ENCODE data around the gene SEC11A.
A peak's percentile ranks its signal among the peaks of the same experiment; 100 is the strongest.
"Not testable (repeated sequence)": the region's sequence is repeated elsewhere in the genome, so short reads cannot be mapped to it uniquely, and the experiment has no call there.

Gene SEC11A

DNA sequence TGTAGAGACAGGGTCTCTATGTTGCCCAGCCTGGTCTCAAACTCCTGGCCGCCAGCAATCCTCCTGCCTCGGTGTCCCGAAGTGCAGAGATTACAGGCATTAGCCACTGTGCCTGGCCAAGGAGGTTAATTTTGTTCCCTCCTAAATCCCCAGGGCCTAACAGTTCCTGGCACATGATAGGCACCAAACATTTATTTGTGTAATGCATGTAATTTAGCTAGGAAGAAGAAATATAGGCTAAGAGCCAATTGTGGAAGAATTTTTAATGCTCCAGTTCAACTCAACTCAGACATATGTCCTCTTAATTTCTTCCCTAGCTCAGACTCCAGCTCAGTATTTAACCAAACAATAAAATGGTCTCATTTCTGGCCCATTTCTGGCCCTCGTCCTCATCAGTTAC, 24.8 kb upstream of the SEC11A start:
- FAIRE-seq: no peak
- no peak for DNase-seq (ENCODE audit: insufficient read length, low spot score)

DNA sequence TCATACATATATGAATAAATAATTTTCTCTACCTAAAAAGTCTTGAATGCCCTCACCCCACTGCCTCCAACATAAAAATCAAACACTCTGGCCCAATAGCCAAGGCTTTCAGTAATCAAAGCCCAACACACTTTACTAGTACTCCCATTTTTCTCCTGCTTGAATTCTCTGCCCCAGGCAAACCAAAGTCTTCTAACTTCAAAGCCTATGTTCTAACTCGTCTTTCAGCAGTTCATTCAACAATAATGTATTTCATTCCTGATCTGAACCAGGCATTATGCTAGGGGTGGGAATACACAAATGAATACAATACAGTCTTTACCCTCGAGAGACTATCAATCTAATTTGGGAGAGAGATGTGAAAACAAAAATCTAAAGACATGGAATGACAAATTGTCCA, 21.1 kb upstream of the SEC11A start:
- FAIRE-seq (no peak), DNase-seq (ENCODE audit: insufficient read length, low spot score) (no peak)

DNA sequence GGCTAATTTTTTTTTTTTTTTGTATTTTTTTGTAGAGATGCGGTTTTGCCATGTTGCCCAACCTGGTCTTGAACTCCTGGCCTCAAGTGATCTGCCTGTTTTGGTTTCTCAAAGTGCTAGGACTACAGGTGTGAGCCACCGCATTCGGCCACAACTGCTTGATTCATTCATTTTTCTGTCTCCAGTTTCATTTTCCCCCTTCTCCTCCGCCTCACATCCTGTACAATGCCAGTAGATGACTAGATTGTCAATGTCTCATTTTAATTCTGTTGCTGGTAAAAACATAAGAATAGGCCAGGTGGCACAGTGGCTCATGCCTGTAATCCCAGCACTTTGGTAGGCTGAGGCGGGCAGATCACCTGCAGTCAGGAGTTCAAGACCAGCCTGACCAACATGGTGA, 20.4 kb upstream of the SEC11A start:
- DNase-seq (ENCODE audit: insufficient read length, low spot score): peak; percentile 57
- FAIRE-seq: peak; percentile 92

DNA sequence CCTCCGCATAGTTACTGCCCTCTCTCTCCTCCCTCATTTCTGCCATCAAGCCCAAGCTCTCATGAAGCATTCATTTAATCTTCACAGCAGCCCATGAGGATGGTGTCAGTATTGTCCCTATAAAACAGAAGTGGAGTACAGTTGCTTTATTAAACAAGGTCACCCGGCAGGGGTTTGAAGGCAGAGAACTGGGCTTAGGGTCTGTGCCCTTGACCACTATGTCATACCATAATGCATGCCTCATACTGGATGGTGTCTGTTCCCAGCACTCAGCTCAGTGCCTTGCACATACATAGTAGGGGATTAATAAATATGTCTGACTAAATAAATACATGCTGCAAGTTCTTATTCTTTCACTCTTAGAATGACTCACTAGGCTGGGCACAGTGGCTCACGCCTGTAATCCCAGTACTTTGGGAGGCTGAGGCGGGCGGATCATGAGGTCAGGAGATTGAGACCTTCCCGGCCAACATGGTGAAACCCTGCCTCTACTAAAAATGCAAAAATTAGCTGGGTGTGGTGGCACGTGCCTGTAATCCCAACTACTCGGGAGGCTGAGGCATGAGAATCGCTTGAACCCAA, 19.6 kb upstream of the SEC11A start:
- FAIRE-seq: peak; percentile 39
- DNase-seq (ENCODE audit: insufficient read length, low spot score): not testable (repeated sequence)

DNA sequence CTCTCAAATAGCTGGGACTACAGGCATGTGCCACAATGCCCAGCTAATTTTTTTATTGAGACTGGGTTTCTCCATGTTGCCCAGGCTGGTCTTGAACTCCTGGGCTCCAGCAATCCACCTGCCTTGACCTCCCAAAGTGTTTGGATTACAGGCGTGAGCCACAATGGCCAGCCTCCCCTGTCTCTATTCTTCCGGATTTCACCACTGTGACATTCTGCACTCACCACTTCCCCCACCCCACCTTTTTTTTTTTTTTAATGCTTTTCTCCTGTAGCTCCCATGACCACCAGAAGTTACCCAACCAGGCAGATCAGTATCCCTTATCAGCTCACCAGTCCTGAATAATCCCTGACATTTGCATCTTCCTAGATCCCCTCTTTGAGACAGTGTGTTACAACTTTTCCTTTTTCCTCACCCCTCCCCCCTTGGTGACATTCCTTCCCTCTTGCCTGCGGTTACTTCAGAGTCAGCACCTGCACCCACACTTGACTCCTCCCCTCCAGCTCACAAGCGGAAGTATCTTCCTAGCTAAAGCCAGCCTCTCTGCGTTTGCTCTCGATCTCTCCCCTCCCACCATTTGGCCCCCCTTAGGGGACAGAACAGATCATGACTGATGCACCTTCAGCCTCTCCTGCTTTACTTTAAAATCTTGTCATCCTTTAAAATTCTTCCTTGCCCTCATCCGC, 19.0 kb upstream of the SEC11A start:
- DNase-seq (ENCODE audit: insufficient read length, low spot score) (peak; percentile 52), FAIRE-seq (peak; percentile 94)

DNA sequence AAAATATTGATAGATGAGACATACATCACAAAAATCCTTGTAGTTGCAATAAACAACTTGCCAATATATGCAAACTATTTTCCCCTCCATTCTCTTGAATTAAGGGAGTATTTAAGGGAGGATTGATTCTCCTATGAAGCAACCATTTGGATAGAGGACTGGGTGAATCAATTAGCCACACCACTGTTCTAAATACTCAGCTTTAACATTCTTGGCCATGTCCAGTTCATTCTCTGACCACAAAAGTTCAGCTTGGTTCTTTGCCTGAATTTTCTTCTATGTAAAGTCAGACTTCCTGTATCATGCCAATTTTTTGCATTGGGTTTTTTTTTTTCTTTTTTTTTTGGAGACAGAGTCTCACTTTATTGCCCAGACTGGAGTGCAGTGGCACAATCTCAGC, 15.8 kb upstream of the SEC11A start:
- DNase-seq (ENCODE audit: insufficient read length, low spot score): no peak
- no peak for FAIRE-seq

DNA sequence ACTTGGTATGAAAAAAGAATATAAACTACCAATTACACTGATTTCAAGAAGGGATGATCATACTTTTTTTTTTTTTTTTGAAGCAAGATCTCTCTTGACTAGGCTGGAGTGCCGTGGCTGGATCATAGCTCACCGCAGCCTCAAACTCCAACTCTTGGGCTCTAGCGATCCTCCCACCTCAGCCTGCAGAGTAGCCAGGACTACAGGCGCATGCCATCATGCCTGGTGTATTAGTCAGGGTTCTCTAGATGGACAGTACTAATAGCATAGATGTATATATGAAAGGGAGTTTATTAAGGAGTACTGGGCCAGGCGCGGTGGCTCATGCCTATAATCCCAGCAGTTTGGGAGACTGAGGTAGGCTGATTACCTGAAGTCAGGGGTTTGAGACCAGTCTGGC, 11.5 kb upstream of the SEC11A start:
- no peak for FAIRE-seq
- no peak for DNase-seq (ENCODE audit: insufficient read length, low spot score)

DNA sequence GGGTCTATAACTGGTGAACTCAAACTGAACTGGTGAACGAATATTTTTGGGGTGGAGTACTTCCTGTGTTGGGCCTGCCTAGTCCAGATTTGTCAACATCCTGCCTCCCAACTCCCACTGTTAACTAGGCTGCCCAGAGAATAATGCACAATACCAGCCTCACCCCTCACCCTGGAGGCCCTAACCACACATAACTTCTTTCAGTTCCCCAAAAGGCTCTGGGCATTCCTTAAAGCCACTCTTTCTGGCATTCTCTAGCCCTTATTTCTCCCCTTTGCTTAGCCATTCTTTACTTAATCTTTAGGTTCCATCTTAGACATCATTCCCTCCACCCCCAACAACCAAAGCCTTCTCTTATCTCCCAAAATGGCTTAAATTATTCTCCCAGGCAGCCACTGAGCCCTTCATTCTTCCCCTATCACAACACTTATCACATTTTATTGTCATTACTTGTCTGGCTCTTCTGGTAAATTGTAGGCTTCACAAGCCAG, 9.1 kb upstream of the SEC11A start:
- DNase-seq (ENCODE audit: insufficient read length, low spot score) (peak; percentile 23), FAIRE-seq (peak; percentile 71)

DNA sequence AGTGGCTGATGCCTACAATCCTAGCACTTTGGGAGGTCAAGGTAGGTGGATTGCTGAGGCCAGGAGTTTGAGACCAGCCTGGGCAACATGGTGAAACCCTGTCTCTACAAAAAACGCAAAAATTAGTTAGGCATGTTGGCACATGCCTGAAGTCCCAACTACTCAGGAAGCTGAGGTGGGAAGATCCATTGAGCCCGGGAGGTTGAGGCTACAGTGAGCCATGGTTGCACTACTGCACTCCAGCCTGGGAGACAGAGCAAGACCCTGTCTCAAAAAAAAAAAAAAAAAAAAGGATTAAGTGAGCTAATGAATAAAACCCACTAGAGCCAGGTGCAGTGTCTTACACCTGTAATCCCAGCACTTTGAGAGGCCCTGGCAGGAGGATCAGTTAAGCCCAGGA, 6.7 kb upstream of the SEC11A start:
- DNase-seq (ENCODE audit: insufficient read length, low spot score) (no peak), FAIRE-seq (no peak)

DNA sequence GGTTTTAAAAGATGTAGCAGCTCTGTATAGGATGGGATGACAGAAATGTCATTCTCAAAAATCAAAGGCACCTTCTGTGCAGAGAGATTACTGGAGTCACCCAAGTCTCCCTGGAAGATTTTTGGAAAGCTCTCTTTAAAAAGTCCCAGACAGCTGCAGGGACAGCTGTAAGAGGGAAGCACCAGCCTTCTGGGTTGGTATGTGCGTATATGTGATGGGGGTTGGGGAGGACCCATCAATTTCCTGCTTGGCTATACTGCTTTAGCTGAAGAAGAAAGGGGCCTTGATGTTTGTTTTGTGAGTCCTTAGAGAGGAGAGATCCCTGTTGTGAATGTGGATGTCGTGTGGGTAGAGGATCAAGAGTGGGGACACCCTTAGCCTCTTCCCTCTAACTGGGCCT, 5.4 kb upstream of the SEC11A start:
- no peak for DNase-seq (ENCODE audit: insufficient read length, low spot score)
- no peak for FAIRE-seq

DNA sequence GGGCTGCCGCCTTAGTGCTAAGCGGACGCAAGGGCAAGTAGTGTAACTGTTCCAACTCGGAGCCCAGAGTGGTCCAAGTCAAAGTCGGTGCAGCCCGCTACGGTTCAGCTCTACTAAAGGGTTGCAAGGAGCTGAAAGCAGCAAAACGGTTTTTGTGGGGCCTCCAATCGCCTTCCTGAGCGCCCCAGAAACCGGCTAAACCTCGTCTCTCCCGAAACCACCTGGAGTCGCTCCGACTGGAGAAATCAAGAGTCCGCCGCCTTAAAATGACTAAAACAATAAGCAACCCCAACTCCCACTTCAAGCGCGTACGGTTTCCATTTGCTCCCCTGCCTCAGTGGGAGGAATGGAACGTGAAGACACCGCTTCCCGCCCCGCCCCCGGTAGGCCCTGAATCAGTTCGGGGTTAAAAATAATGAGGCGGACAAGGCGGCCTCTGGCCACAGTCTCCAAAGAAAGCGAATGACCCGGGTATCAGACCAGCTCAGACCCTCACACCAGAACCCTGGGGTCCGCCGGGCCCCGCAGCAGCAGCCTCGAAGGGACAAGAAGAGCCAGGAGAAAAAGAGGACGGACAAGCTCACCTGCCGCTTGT, 401 bp downstream of the SEC11A start:
- FAIRE-seq (peak; percentile 81), DNase-seq (ENCODE audit: insufficient read length, low spot score) (no peak)

DNA sequence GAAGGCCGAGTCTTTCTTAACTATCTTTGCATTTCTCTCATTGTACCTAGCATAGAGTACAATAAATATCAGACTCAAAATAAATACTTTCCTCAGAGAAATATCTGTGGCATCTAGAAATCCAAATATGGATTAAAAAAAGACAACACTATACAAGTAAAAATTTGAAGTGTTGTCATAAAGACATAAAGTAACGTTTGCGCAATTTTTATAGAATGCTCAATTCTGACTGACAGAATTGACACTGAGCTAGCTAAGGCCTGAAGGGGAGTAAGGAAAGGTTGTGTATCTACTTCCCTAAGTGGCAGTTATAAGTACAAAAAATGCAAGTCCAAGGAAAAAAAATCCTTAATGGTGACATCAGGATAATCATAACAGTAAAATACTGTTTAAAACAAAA, 1.1 kb downstream of the SEC11A start:
- DNase-seq (ENCODE audit: insufficient read length, low spot score): no peak

DNA sequence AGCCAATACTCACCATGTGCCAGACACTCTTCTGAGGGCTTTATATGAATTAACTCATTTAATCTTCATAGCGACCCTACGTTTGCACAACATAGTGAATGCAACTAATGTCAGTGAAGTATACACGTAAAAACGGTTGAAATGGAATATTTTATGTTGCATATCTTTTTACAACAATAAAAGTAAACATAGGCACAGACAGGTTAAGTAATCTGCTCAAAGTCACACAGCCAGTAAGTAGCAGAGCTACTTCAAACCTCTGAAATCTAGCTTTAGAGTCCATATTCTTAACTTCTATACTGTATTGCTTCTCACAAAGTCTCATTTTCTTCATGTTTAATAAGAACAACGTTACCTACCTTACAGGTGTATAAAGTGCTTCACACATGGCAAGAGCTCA, 1.6 kb downstream of the SEC11A start:
- FAIRE-seq: no peak
- no peak for DNase-seq (ENCODE audit: insufficient read length, low spot score)

More for the DNA sequence above, 1.1 kb downstream of the SEC11A start:
- FAIRE-seq: no peak

DNA sequence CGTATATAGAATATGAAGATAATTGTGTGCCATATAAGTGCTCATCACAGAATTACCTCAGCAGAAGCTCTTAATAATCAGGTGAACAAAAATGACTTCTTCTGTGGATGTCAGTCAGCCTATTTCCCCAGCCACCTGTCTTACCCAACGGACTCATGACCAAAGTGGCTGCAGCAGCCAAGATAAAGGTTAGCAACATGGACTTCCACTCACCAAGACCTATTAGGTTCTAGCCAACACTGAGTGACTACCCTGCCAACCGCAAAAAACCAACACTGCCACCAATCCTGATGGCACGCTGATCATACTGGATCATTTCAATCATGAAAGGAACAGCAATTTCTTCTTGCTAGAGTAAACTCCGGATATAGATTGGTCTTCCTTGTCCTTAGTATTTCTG, 12.1 kb downstream of the SEC11A start:
- DNase-seq (ENCODE audit: insufficient read length, low spot score) (no peak), FAIRE-seq (no peak)

DNA sequence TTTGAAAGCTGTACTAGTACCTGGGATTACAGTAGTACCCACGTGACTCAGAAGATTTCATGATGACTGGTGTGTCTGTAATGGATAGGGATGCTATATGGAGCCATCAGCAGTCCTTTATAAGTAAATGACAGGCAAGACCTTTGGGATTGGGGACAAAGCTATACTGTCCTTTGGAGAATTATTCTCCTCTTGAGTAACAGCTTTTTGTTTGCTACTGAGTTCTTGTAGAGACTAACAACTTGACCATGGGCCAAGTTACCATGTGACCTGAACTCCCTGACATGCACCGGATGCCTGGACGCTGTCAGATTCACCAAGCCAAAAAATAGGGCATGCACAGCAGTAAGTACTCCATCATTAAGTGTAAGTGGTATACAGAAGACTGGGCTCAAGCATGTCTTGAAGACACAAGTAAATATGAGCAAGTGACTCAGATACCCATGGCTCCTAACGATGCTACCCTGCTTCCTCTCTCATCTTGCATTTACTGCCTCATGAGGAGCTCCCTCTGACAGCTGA, 12.9 kb downstream of the SEC11A start:
- DNase-seq (ENCODE audit: insufficient read length, low spot score) (no peak), FAIRE-seq (no peak)

DNA sequence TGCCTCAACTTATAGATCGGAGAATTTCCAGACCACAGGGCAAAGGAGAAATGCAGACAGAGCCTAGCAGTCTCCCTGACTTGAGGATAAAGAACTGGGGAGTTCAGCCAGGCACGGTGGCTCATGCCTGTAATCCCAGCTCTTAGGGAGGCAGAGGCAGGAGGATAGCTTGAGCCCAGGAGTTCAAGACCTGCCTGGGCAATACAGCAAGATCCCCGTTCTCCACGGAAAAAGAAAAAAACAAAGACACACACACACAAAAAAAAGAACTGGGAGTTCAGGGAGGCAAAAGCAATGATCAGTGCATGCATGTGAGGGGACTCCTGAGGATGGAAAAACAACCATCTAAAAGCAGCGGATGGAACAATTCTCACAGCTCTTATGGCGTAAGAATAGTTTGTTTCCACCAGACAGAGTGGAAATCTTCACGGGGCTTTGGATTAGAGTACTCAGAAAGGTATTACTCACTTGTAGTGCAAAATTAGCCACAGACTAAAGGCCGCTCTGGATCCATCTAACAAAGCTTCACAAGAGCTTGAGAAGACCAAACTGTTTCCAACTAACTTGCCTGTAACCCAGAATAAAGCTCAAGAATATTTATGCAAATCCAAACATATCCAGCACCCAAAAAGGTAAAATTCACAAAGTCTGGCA, 16.3 kb downstream of the SEC11A start:
- FAIRE-seq (no peak), DNase-seq (ENCODE audit: insufficient read length, low spot score) (no peak)

DNA sequence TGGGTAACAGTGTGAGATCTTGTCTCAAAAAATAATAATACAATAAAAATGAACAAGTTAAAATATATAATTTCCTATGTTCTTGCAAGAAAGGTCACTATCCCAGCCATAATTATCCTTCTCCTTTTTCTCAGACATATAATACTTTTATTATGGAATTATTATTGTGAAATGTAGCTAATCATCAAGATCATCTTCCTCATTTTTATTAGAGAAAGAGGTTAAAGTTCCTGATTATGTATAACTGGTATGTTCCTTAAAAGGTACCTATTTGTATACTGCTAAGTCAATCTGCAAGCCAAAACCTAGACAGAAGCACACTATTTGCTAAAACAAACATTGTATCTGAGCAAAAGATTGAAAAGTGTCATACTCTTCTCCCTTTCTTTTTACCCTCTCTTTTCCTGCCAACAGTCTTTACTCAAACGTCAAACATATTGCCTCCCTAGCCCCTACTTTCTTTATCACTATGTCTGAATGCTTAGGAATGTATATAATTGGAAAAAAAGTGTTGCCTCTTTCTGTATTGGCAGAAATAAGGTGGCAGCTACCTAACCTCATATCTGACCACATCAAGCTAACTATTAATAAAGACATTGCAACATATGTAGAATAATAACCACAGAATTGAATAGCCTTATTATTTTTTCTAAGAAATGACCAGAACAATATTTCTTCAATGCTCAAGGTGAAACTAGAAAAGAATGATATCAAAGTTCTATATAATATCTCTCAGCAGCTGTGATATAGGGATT, 18.5 kb downstream of the SEC11A start:
- FAIRE-seq (peak; percentile 73), DNase-seq (ENCODE audit: insufficient read length, low spot score) (no peak)

DNA sequence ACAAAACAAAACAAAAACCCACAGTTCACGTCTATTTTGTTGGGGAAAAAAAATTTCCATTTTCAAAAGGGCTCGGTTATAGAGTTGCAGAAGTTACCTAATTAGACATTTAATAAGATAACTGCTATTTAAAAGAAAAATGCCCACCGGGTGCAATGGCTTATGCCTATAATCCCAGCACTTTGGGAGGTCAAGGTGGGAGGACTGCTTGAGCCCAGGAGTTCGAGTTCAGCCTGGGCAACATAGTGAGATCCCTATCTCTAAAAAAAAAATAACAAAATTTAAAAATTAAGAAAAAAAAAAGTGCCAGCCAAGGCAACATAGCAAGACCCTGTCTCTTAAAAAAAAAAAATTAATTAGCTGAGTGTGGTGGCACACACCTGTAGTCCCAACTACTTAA, 19.2 kb downstream of the SEC11A start:
- no peak for FAIRE-seq

DNA sequence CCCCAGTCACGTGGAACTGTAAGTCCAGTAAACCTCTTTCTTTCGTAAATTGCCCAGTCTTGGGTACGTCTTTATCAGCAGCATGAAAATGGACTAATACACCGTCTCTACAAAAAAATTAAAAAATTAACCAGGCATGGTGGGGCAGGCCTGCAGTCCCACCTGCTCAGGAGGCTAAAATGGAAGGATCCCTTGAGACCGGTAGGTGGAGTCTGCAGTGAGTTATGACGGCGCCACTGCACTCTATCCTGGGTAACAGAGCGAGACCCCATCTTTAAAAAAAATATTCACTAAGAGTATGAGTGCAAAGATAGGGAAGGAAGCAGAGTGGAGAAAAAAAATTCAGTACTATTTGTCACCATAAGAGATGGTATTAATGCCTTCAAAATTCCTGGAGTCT, 25.6 kb downstream of the SEC11A start:
- FAIRE-seq (no peak), DNase-seq (ENCODE audit: insufficient read length, low spot score) (no peak)

More for the DNA sequence above, 19.2 kb downstream of the SEC11A start:
- no peak for DNase-seq (ENCODE audit: insufficient read length, low spot score)

DNA sequence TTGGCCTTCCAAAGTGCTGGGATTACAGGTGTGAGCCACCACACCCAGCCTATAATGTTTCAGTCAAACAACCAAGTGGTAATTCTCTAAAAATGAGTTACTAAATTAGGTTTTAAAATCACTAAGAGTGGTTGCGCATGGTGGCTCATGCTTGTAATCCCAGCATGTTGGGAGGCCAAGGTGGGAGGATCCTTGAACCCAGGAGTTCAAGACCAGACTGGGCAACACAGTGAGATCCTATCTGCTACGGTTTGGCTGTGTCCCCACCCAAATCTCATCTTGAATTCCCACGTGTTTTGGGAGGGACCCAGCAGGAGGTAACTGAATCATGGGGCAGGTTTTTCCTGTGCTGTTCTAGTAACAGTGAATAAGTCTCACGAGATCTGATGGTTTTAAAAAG, 26.1 kb downstream of the SEC11A start:
- DNase-seq (ENCODE audit: insufficient read length, low spot score): no peak
- FAIRE-seq: no peak

DNA sequence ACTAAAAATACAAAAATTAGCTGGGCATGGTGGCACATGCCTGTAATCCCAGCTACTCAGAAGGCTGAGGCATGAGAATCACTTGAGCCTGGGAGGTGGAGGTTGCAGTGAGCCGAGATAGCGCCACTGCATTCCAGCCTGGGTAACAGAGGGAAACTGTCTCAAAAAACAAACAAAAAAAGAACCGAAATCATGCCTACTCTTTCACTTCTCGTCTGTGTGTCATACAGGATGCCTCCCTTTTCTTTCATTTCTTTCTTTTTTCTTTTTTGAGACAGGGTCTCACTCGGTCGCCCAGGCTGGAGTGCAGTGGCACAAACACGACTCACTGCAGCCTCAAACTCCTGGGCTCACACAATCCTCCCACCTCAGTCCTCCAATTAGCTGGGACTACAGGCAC, 29.5 kb downstream of the SEC11A start:
- FAIRE-seq; DNase-seq (ENCODE audit: insufficient read length, low spot score): not testable (repeated sequence)

Measured in GM19239 (cell line).